Vagina (tissue), 2 donors: ENCODE measurements around the gene OR14A16.

ENCODE experiments used
- POLR2A ChIP-seq, 2 donors: fragments of 450-650 bp; IDR thresholded peaks; one replicate each; pipeline ENCODE4 v1.6.1; 2017; ENCODE audit warnings: antibody characterized with exemption in 2 of 2, mild to moderate bottlenecking in 2 of 2, moderate library complexity in 2 of 2
- TF ChIP-seq, protein P1 (sequence below), 3 experiments: fragments of 450-650 bp in 2 of 3; fragments of 200-600 bp in 1 of 3; sonication (generic) in 1 of 3; IDR thresholded peaks; one replicate each; pipeline ENCODE4 v1.5.1; 2017 to 2019; ENCODE audit warnings: antibody characterized with exemption in 3 of 3, mild to moderate bottlenecking in 2 of 3, moderate library complexity in 2 of 3

DNA sequence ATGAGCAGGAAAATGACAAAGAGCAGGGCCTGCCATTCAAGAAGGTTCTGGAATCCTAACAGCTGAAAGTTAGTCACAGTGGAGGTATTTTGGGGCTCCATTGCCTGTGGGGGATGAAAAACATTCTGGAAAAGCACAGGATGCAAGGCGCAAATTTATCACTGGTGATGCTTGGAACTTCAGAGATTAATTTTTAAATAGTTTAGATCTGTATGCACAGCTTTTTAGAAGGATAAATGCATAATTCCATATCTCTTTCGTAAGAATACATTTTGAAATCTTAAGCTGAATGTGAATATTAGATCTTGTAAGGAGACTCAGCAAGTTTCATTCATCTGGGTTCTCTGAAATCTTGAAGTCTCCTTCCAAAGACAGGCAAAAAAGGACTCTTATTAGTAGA lies 17.9 kb upstream of the OR14A16 start, which contains the start of gene OR11L1:
- TF ChIP-seq, protein P1, sequence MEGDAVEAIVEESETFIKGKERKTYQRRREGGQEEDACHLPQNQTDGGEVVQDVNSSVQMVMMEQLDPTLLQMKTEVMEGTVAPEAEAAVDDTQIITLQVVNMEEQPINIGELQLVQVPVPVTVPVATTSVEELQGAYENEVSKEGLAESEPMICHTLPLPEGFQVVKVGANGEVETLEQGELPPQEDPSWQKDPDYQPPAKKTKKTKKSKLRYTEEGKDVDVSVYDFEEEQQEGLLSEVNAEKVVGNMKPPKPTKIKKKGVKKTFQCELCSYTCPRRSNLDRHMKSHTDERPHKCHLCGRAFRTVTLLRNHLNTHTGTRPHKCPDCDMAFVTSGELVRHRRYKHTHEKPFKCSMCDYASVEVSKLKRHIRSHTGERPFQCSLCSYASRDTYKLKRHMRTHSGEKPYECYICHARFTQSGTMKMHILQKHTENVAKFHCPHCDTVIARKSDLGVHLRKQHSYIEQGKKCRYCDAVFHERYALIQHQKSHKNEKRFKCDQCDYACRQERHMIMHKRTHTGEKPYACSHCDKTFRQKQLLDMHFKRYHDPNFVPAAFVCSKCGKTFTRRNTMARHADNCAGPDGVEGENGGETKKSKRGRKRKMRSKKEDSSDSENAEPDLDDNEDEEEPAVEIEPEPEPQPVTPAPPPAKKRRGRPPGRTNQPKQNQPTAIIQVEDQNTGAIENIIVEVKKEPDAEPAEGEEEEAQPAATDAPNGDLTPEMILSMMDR (IDR thresholded peaks at IDR 0.05), result no peak
- TF ChIP-seq POLR2A (IDR thresholded peaks at IDR 0.05), result no peak
